Coronary artery (tissue), 2 donors: ENCODE measurements around the gene OTULINL.

Source experiments
- DNase-seq: peaks from one replicate; pipeline ENCODE4 v3.0.0-alpha.2; 2017; ENCODE audit warnings: low spot score
- H3K27ac ChIP-seq, 2 donors: fragments of 200-600 bp; sonication (generic); one replicate each; pipeline ENCODE4 v1.5.1; 2016 to 2019
- H3K4me3 ChIP-seq: fragments of 200-600 bp; sonication (generic); 2 replicates; pipeline ENCODE4 v1.5.1; 2016; ENCODE audit warnings: mild to moderate bottlenecking, moderate library complexity
- TF ChIP-seq, protein P1 (sequence below): fragments of 200-600 bp; sonication (generic); IDR thresholded peaks from one replicate; pipeline ENCODE4 v1.5.1; 2019; ENCODE audit warnings: antibody characterized with exemption

OTULINL gene

GRCh38 chr5:14568333-14568732 lies 13.3 kb upstream of the OTULINL start:
- TF ChIP-seq, protein P1, sequence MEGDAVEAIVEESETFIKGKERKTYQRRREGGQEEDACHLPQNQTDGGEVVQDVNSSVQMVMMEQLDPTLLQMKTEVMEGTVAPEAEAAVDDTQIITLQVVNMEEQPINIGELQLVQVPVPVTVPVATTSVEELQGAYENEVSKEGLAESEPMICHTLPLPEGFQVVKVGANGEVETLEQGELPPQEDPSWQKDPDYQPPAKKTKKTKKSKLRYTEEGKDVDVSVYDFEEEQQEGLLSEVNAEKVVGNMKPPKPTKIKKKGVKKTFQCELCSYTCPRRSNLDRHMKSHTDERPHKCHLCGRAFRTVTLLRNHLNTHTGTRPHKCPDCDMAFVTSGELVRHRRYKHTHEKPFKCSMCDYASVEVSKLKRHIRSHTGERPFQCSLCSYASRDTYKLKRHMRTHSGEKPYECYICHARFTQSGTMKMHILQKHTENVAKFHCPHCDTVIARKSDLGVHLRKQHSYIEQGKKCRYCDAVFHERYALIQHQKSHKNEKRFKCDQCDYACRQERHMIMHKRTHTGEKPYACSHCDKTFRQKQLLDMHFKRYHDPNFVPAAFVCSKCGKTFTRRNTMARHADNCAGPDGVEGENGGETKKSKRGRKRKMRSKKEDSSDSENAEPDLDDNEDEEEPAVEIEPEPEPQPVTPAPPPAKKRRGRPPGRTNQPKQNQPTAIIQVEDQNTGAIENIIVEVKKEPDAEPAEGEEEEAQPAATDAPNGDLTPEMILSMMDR: no peak
- H3K27ac ChIP-seq: no peak overlapping the region
- no peak for DNase-seq
- H3K4me3 ChIP-seq: no peak overlapping the region

DNA sequence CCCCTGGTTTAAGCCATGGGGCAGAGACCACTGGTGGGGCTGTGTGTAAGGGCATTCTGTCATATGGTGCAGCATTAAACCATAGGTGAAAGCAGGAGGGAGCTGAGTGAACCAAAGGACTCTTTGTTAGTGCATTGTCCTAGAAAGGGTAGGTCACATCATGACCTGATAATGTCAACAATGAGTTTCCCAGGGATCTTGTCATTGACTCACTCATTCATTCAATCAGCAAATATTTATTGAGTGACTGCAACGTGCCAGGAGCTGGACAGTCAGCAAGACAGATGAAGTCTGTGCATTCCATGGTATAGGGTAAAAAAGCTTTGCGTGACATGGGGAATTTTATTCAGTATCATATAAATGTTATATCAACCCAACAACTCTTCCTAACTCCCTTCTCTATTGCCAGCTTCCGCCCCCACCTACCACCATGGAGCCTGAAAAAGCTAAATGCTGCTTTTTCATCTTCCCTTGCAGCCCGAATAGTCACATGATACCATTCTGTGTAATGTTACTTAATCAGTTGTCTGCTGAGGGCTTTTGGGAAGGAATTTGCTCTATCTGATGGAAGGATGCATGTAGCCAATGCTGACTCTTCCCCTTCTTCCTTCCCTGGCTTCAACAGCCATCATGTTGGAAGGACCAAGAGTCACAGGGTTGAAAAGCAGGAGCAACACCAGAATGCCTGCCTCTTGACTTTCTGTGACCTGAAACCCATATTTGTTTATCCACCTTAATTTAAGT lies 11.5 kb upstream of the OTULINL start:
- H3K4me3 ChIP-seq: no peak overlapping the region
- TF ChIP-seq, protein P1: no peak
- H3K27ac ChIP-seq: no peak overlapping the region
- DNase-seq: no peak

DNA sequence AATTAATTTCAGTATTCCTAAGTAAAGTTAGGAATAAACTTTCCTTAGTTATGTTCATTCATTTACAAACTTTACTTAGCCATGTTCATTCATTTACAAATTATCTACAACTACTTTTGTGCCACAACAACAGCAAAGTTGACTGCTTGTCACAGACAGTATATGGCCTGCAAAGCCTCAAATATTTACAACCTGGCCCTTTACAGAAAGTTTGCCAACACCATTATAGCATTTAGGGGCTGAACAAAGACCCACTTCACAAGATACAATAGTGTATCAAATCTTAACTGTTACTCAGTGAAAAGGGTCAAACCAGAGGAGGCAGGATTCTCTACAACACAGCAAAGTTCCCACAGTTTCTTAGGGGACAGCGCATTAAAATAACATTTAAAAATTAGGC lies 9.7 kb upstream of the OTULINL start:
- DNase-seq: no peak
- TF ChIP-seq, protein P1: no peak

DNA sequence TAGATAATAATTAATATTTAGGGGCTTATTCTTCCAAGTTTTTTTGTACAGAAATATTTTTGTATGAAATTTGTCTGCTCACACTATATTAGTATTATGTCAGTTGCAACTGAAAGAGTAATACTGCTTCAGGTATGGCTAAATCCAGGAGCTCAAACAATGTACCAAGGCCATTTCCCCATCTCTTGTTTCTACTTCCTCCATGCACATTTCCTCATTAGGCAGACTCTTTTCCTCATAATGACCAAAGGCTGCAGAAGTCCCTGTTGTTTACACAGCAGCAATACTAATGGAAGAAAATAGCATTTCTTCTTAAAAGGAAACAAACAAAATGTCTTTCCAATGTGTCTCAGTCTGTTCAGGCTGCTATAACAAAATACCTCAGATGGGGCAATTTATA lies 9.2 kb upstream of the OTULINL start:
- H3K4me3 ChIP-seq: no peak overlapping the region
- no peak overlapping the region for H3K27ac ChIP-seq
- DNase-seq: no peak
- TF ChIP-seq, protein P1: no peak

More for the DNA sequence above, 9.7 kb upstream of the OTULINL start:
- Histone ChIP-seq H3K4me3 (no peak overlapping the region), H3K27ac (no peak overlapping the region)

DNA sequence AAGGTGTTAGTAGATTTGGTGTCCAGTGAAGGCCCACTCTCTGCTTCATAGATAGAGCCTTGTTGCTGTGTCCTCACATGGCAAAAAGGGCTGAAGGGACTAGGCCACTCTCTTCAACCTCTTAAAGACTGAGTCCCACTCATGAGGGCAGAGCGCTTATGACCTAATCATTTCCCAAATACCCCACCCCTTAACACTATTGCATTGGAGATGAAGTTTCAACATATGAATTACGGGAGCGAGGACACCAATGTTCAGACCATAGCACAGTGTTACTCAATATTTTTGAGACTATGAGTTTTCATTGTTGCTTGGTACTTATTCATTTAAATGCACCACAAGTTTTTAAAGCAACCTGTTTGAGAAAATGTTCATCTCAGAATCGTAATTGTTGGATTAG lies 8.8 kb upstream of the OTULINL start:
- H3K4me3 ChIP-seq: no peak overlapping the region
- DNase-seq: no peak
- H3K27ac ChIP-seq: no peak overlapping the region
- TF ChIP-seq, protein P1: no peak

GRCh38 chr5:14574096-14574495 lies 7.5 kb upstream of the OTULINL start:
- Histone ChIP-seq H3K4me3 (no peak overlapping the region), H3K27ac (peak overlapping the region in 1 of 2 donors; percentile 48)
- TF ChIP-seq, protein P1: no peak
- DNase-seq: no peak

- TF ChIP-seq, protein P1: no peak
- no peak for DNase-seq
- peak overlapping the region in 1 of 2 donors; percentile 48 for H3K27ac ChIP-seq
- H3K4me3 ChIP-seq: no peak overlapping the region
These were observed 6.6 kb upstream of the OTULINL start for GRCh38 chr5:14574891-14575508.
